ENCODE data around the gene MLST8. TPM values are rescaled to one million over a fixed set of nuclear protein-coding genes. Genes with fewer than 3 reads are reported as not detected.
"Not testable (repeated sequence)": the region's sequence is repeated elsewhere in the genome, so short reads cannot be mapped to it uniquely, and the experiment has no call there.

MLST8 gene
- total RNA-seq, 2 donors from 2014 or later = 26.7 to 31.4 TPM

GRCh38 chr16:2256531-2257140, 51.4 kb downstream of the MLST8 start:
- ATAC-seq (no peak), DNase-seq (no peak)
- intact Hi-C loops (cut with DNase I, micrococcal nuclease) = no loop called here

GRCh38 chr16:2257726-2258125, 52.5 kb downstream of the MLST8 start:
- ATAC-seq = no peak
- no peak for DNase-seq
- intact Hi-C loops (cut with DNase I, micrococcal nuclease) = no loop called here

GRCh38 chr16:2258530-2258929, 53.3 kb downstream of the MLST8 start:
- ATAC-seq; intact Hi-C loops (cut with DNase I, micrococcal nuclease); DNase-seq: not testable (repeated sequence)

Other genes starting within 250 kb of the MLST8 start
- gene NDUFB10, start 245.9 kb upstream of the MLST8 start, total RNA-seq = 100 to 1,000 TPM; 224 to 273 TPM
- gene RPS2, start 240.6 kb upstream of the MLST8 start, total RNA-seq = 1,000 to 10,000 TPM; 1,705 to 1,742 TPM
- not detected for gene RNF151, start 238.6 kb upstream of the MLST8 start, total RNA-seq
- 10 to 100 TPM; 22.0 to 23.6 TPM for gene TBL3, start 233.4 kb upstream of the MLST8 start, total RNA-seq
- gene NOXO1, start 224.0 kb upstream of the MLST8 start, total RNA-seq = 10 to 100 TPM; 34.6 to 49.0 TPM
- 10 to 100 TPM; 73.7 to 82.3 TPM for gene GFER, start 221.3 kb upstream of the MLST8 start, total RNA-seq
- gene SYNGR3, start 215.5 kb upstream of the MLST8 start, total RNA-seq = 1 to 10 TPM; 1.6 to 3.0 TPM
- 10 to 100 TPM; 45.8 to 52.8 TPM for gene ZNF598, start 195.6 kb upstream of the MLST8 start, total RNA-seq
- gene NPW, start 185.7 kb upstream of the MLST8 start, total RNA-seq = 1 to 10 TPM; 1.9 to 2.5 TPM
- gene NHERF2, start 178.6 kb upstream of the MLST8 start, total RNA-seq = 10 to 100 TPM; 69.3 to 73.7 TPM
- 10 to 100 TPM; 27.3 to 29.5 TPM for gene NTHL1, start 157.6 kb upstream of the MLST8 start, total RNA-seq
- gene TSC2, start 157.5 kb upstream of the MLST8 start, total RNA-seq = 100 to 1,000 TPM; 115 to 118 TPM
- 10 to 100 TPM; 75.1 to 76.7 TPM for gene PKD1, start 69.6 kb upstream of the MLST8 start, total RNA-seq
- gene RAB26, start 56.8 kb upstream of the MLST8 start, total RNA-seq = 10 to 100 TPM; 24.9 to 27.2 TPM
- gene TRAF7, start 49.7 kb upstream of the MLST8 start, total RNA-seq = 10 to 100 TPM; 94.5 to 99.8 TPM
- under 1 TPM; 0.11 to 0.15 TPM for gene CASKIN1, start 8.8 kb upstream of the MLST8 start, total RNA-seq
- gene BRICD5, start 5.4 kb downstream of the MLST8 start, total RNA-seq = 10 to 100 TPM in 1 of 2 donors, 1 to 10 TPM in 1; 6.1 to 14.4 TPM
- gene PGP, start 9.4 kb downstream of the MLST8 start, total RNA-seq = 10 to 100 TPM; 16.3 to 24.3 TPM
- gene E4F1, start 18.1 kb downstream of the MLST8 start, total RNA-seq = 10 to 100 TPM; 23.6 to 25.1 TPM
- gene DNASE1L2, start 31.0 kb downstream of the MLST8 start, total RNA-seq = under 1 TPM; 0.75 to 0.82 TPM
- 100 to 1,000 TPM; 113 to 132 TPM for gene ECI1, start 46.1 kb downstream of the MLST8 start, total RNA-seq
- 100 to 1,000 TPM in 1 of 2 donors, 10 to 100 TPM in 1; 99.3 to 127 TPM for gene RNPS1, start 62.7 kb downstream of the MLST8 start, total RNA-seq
- gene ABCA3, start 135.3 kb downstream of the MLST8 start, total RNA-seq = 1 to 10 TPM; 3.8 to 3.9 TPM
- gene CCNF, start 224.0 kb downstream of the MLST8 start, total RNA-seq = 1 to 10 TPM; 3.0 to 7.3 TPM